Hair follicular keratinocyte (primary cell): ENCODE measurements around the gene MMP10. TPM values are rescaled to one million over a fixed set of nuclear protein-coding genes. Genes with fewer than 3 reads are reported as not detected.

Experiments
- total RNA-seq: library from RNA; depleted of rRNA; stranded (reverse); fragments of >200 nt; gene quantifications from 2 replicates; pipeline ENCODE4 v1.2.3, GENCODE V29; 2015

Gene MMP10
- total RNA-seq = 1.8 and 25.9 TPM in 2 replicates

GRCh38 chr11:102780491-102780918 lies at the start of gene MMP10:
Gene MMP10, minus strand, starts transcription at chr11:102780628. Its CDS starts 37 bp downstream, at chr11:102780591.

GRCh38 chr11:102798012-102798746 lies 17.8 kb upstream of the MMP10 start, which contains the start of gene MMP1:
Gene MMP1, minus strand, starts transcription at chr11:102798160. Its CDS starts 68 bp downstream, at chr11:102798092.

GRCh38 chr11:102724904-102725500 lies 55.4 kb downstream of the MMP10 start, which contains the start of gene MMP8:
Gene MMP8, minus strand, starts transcription at chr11:102724954. Its CDS starts 99 bp downstream, at chr11:102724855.

Other genes with a start within 250 kb of the MMP10 start
- not detected in 2 replicates for gene MMP7, start 249.9 kb downstream of the MMP10 start, total RNA-seq
- not detected in 2 replicates for gene MMP20, start 155.3 kb downstream of the MMP10 start, total RNA-seq
- gene MMP27, start 74.9 kb downstream of the MMP10 start, total RNA-seq = not detected in 2 replicates
- 0.11 TPM in 1 of 2 replicates, not detected in the other for gene MMP8, start 55.7 kb downstream of the MMP10 start, total RNA-seq
- 30.6 and 57.7 TPM in 2 replicates for gene MMP1, start 17.5 kb upstream of the MMP10 start, total RNA-seq
- 0.78 and 5.9 TPM in 2 replicates for gene MMP3, start 63.0 kb upstream of the MMP10 start, total RNA-seq
- not detected in 2 replicates for gene MMP12, start 94.4 kb upstream of the MMP10 start, total RNA-seq
- 0.16 TPM in 1 of 2 replicates, not detected in the other for gene MMP13, start 175.1 kb upstream of the MMP10 start, total RNA-seq